GM18508 (cell line): ENCODE data around the gene DIP2B.
A peak's percentile ranks its signal among the peaks of the same experiment; 100 is the strongest.
"Not testable (repeated sequence)": the region's sequence is repeated elsewhere in the genome, so short reads cannot be mapped to it uniquely, and the experiment has no call there.

ENCODE experiments used
- ATAC-seq: cut with Tn5 transposase; IDR thresholded peaks from one replicate; pipeline ENCODE4 v1.9.1; 2021; ENCODE audit warnings: moderate number of reproducible peaks; ENCODE audit not compliant: insufficient read depth, unreplicated experiment

Gene DIP2B

GRCh38 chr12:50753232-50753769 lies 248.5 kb downstream of the DIP2B start:
- no peak for ATAC-seq

- peak; percentile 57 for ATAC-seq
Measured at GRCh38 chr12:50763639-50764285, 259.0 kb downstream of the DIP2B start, which contains the start of gene ATF1. TSS of gene ATF1 (plus strand) at chr12:50764101. CDS start at chr12:50780146, 16,045 bp downstream.

GRCh38 chr12:50764286-50765094 lies 259.7 kb downstream of the DIP2B start:
- peak; percentile 12 for ATAC-seq

- ATAC-seq: no peak
Measured at GRCh38 chr12:50765095-50765911, 260.5 kb downstream of the DIP2B start.

DNA sequence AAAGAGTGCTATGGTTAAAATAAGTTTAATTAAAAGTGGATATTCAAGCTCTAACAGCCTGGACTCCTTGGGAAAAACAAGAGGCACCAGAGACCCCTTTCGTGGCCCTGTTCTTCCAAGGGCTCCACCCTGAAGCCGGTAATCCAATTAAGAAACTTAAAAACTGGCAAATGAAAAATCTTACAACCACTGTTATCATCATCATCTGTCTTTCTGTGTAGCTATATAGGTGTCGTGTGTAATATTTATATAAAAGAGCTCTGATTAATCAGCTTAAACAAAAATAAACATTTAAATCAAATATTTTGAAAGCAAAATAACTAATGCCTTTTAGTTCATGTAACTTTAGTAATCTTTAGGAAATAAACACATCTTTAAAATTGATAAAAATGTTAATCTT lies 263.6 kb downstream of the DIP2B start:
- ATAC-seq: no peak

DNA sequence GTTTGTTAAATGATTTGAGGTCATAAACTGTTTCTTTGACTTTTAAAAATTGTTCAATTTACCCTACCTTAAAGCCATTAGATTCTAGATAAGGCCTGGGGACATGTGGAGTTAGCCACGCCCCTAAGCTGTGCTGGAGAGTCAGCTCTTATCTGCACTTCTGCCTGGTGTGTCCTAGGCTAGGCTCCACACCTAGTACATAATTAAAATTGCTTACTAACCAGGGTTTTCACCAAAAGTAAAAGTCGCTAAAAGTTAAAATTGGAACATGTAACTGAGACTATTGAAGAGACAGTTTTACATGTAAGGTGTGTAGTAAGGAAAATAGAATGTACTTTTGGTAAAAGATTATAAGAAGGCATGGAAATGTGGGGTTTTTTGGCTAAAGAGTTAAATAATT lies 264.0 kb downstream of the DIP2B start:
- not testable (repeated sequence) for ATAC-seq

DNA sequence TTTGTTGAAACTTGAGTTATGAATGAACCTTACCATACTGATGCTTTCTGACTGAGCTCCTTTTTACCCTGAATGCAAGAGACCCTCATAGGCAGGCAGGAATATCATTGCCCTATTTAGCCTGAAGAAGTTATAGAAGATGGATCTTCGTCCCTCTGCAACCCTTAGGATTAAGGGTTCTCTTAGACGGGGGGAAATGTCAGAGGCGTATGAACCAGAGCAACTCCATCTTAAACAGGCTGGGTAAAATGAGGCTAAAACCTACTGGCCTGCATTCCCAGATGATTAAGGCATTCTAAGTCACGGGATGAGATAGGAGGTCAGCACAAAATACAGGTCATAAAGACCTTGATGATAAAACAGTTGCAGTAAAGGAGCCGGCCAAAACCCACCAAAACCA lies 266.6 kb downstream of the DIP2B start:
- no peak for ATAC-seq

DNA sequence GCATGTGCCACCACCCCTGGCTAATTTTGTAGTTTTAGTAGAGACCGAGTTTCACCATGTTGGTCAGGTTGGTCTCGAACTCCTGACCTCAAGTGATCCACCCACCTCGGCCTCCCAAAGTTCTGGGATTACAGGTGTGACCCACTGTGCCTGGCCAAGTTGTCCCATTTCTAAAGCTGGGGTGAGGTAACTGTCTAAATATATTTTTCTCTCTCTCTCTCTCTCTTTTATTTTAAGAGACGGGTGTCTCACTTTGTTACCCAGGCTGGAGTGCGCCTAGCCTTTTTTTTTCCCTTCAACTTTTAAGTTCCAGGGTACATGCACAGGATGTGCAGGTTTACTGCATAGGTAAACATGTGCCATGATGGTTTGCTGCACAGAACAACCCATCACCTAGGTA lies 267.7 kb downstream of the DIP2B start:
- no peak for ATAC-seq

GRCh38 chr12:50772877-50773276 lies 268.1 kb downstream of the DIP2B start:
- no peak for ATAC-seq

DNA sequence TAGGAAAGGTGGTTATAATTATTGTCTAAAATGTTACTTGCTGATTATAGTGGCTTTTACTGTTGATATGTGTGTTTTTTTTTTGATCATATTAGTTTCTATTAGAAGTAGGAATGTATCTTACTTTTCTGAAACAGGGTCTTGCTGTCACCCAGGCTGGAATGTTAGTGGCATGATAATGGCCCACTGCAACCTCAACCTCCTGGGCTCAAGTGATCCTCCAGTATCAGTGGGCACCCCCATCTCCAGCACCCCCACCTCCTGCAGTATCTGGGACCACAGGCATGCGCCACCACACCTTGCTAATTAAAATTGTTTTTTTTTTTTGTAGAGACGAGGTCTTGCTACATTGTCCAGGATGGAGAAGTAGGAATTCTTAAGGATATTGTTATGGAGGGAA lies 270.5 kb downstream of the DIP2B start:
- ATAC-seq: no peak

DNA sequence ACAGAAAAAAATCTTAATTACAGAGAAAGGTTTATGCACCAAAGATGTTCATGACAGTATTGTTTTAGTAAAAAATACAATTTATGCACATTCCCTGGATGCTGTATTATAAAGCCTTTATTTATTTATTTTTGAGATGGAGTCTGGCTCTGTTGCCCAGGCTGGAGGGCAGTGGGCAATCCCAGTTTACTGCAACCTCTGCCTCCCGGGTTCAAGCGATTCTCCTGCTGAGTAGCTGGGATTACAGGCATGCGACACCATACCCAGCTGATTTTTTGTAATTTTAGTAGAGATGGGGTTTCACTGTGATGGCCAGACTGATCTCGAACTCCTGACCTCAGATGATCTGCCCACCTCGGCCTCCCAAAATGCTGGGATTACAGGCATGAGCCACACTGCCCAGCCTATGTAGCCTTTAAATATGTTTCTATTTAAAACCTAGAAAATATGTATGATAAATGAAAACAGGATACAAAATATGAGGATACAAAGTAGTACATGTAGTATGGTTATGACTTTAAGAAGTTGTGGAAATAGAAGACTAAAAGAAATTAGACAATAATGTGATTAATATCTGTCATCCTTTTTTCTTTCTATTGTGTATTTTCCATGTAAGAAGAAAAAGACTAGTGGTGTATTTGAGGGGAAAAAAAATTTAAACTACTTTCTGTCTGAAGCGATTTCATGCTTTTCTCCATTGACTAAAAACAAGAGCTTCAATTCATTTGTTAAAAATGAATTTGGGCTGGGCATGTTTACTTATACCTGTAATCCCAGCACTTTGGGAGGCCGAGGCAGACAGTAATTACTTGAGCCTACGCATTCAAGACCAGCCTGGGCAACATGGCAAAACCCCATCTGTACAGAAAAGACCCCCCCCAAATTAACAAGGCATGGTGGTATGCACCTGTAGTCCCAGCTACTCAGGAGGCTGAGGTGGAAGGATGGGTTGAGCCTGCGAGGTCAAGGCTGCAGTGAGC lies 272.3 kb downstream of the DIP2B start:
- ATAC-seq: no peak

DNA sequence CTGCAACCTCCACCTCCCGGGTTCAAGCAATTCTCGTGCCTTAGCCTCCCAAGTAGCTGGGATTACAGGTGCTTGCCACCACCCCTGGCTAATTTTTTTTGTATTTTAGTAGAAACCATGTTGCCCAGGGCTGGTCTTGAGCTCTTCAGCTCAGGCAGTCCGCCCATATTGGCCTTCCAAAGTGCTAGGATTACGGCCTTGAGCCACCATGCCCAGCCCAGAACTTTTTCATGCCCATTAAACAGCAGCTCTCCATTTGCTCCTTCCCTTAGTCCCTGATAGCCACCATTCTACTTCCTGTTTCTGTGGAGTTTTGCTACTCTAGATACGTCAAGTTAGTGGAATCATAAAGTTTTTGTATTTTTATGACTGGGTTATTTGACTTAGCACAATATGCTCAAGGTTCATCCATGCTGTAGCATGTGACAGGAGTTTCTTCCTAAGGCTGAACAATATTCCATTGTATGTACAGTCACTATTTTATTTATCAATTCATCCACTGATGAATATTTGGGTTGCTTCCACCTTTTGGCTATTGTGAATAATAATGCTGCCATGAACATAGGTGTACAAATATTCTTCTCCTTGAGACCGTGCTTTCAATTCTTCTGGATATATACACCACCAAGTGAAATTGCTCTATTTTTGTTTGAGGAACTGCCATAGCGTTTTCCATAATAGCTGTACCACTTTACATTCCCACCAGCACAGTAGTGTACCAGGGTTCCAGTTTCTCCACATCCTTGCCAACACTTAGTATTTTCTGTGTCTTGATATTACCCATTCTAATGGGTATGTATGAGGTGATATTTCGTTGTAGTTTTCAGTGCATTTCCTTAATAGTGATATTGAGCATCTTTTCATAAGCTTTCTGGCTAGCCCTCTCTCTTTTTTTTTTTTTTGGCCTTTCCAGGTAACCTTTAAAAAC lies 274.1 kb downstream of the DIP2B start:
- no peak for ATAC-seq

GRCh38 chr12:50780013-50780412 lies 275.2 kb downstream of the DIP2B start:
- ATAC-seq: no peak

GRCh38 chr12:50784501-50784900 lies 279.7 kb downstream of the DIP2B start:
- no peak for ATAC-seq

DNA sequence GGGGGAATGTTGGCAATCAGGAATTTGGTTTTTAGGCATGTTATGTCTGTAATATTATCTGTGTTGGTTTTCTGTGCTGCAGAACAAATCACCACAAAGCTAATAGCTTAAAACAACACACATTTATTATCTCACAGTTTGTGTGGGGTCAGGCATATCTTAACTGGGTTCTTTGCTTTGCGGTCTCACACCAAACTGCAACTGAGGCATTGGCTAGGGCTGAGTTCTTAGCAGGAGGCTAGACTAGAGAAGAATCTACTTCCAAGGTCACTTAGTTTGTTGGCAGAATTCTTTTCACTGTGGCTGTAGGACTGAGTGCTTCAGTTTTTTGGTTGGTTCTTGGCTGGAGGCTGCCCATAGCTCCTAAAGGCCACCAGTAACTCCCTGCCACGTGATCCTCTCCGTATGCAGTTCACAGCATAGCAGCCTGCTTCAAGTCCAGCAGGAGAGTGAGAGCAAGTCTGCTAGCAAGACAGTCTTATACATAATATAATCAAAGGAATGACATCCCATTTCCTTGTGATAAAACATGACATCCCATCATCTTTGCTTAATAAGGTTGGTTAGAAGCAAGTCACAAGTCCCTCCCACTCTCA lies 280.7 kb downstream of the DIP2B start:
- ATAC-seq: no peak

GRCh38 chr12:50786498-50787231 lies 281.9 kb downstream of the DIP2B start:
- no peak for ATAC-seq

- no peak for ATAC-seq
Measured at GRCh38 chr12:50787618-50788017, 282.8 kb downstream of the DIP2B start.
